ENCODE data around the gene LAPTM5. TPM values are rescaled to one million over a fixed set of nuclear protein-coding genes. Genes with fewer than 3 reads are reported as not detected.

The LAPTM5 gene
- total RNA-seq, 1 donor from 2014 or later: not detected

DNA sequence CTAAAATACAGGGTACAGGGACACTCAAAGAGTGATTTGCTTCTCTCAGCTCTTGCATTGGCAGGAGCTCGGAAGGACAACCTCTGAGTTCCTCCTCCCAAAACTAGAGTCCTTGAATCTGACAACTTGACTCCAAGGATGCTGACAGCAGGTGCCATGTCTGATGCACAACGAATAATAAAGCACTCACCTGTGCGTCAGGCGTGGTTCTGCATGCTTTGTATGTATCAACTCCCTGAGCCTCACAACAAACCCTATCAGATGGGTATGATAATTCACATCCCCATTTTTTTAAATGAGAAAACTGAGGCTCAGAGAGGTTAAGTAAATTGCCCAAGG is 1.4 kb downstream of the LAPTM5 start:
- Mint-ChIP-seq H3K27ac (no peak overlapping the region), H3K36me3 (no peaks in the 10 kb centered on the region), H3K9me3 (peaks cover 5% of the 10 kb centered on the region), H3K4me1 (peaks cover 23% of the 10 kb centered on the region), H3K4me3 (no peak overlapping the region), H3K27me3 (ENCODE audit: insufficient read depth, low read depth) (peaks cover 6% of the 10 kb centered on the region)
- TF ChIP-seq EZH2 (IDR thresholded peaks at IDR 0.05) (no peak), EZH2phosphoT487 (IDR thresholded peaks at IDR 0.05) (no peak)
- TF ChIP-seq, protein P1, sequence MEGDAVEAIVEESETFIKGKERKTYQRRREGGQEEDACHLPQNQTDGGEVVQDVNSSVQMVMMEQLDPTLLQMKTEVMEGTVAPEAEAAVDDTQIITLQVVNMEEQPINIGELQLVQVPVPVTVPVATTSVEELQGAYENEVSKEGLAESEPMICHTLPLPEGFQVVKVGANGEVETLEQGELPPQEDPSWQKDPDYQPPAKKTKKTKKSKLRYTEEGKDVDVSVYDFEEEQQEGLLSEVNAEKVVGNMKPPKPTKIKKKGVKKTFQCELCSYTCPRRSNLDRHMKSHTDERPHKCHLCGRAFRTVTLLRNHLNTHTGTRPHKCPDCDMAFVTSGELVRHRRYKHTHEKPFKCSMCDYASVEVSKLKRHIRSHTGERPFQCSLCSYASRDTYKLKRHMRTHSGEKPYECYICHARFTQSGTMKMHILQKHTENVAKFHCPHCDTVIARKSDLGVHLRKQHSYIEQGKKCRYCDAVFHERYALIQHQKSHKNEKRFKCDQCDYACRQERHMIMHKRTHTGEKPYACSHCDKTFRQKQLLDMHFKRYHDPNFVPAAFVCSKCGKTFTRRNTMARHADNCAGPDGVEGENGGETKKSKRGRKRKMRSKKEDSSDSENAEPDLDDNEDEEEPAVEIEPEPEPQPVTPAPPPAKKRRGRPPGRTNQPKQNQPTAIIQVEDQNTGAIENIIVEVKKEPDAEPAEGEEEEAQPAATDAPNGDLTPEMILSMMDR (IDR thresholded peaks at IDR 0.05): no peak
- Histone ChIP-seq H2AFZ (replicated peaks) (no peak overlapping the region), H3K9me3 (ENCODE audit: low read depth) (no peaks in the 10 kb centered on the region), H4K20me1 (ENCODE audit: low read depth) (no peaks in the 10 kb centered on the region), H3K4me1 (peaks cover 10% of the 10 kb centered on the region), H3K27me3 (no peaks in the 10 kb centered on the region), H3K9ac (no peak overlapping the region), H3K27ac (no peak overlapping the region), H3K36me3 (no peaks in the 10 kb centered on the region), H3K4me3 (no peak overlapping the region), H3F3A (ENCODE audit: low read depth) (no peaks in the 10 kb centered on the region), H3K79me2 (ENCODE audit: low read depth) (no peaks in the 10 kb centered on the region), H3K4me2 (no peak overlapping the region)
- DNase-seq (ENCODE audit: low spot score): no peak

GRCh38 chr1:30755746-30756145 is 1.8 kb downstream of the LAPTM5 start:
- Histone ChIP-seq H3K9ac (no peak overlapping the region), H3K4me2 (no peak overlapping the region), H3K4me3 (no peak overlapping the region), H4K20me1 (ENCODE audit: low read depth) (no peaks in the 10 kb centered on the region), H3K36me3 (no peaks in the 10 kb centered on the region), H3K27me3 (no peaks in the 10 kb centered on the region), H3F3A (ENCODE audit: low read depth) (no peaks in the 10 kb centered on the region), H3K27ac (no peak overlapping the region), H3K79me2 (ENCODE audit: low read depth) (no peaks in the 10 kb centered on the region), H3K9me3 (ENCODE audit: low read depth) (no peaks in the 10 kb centered on the region), H3K4me1 (peaks cover 6% of the 10 kb centered on the region), H2AFZ (replicated peaks) (no peak overlapping the region)
- peaks cover 5% of the 10 kb centered on the region for H3K9me3 Mint-ChIP-seq
- no peaks in the 10 kb centered on the region for H3K36me3 Mint-ChIP-seq
- TF ChIP-seq EZH2phosphoT487 (IDR thresholded peaks at IDR 0.05): no peak
- TF ChIP-seq, protein P1 (IDR thresholded peaks at IDR 0.05): no peak
- H3K27ac Mint-ChIP-seq: no peak overlapping the region
- DNase-seq (ENCODE audit: low spot score): no peak
- H3K27me3 Mint-ChIP-seq (ENCODE audit: insufficient read depth, low read depth): peaks cover 6% of the 10 kb centered on the region
- peaks cover 19% of the 10 kb centered on the region for H3K4me1 Mint-ChIP-seq
- H3K4me3 Mint-ChIP-seq: no peak overlapping the region

- no peaks in the 10 kb centered on the region for H3K27me3 ChIP-seq
- peaks cover 17% of the 10 kb centered on the region for H3K4me1 Mint-ChIP-seq
Measured at GRCh38 chr1:30755334-30755733, 2.2 kb downstream of the LAPTM5 start.

More at GRCh38 chr1:30755334-30755733, 2.2 kb downstream of the LAPTM5 start:
- Mint-ChIP-seq H3K36me3 (no peaks in the 10 kb centered on the region), H3K9me3 (peaks cover 5% of the 10 kb centered on the region), H3K27ac (no peak overlapping the region), H3K4me3 (peak overlapping the region; percentile 14), H3K27me3 (ENCODE audit: insufficient read depth, low read depth) (peaks cover 6% of the 10 kb centered on the region)
- no peak overlapping the region for H3K4me2 ChIP-seq
- H3K4me3 ChIP-seq: no peak overlapping the region
- TF ChIP-seq EZH2phosphoT487 (IDR thresholded peaks at IDR 0.05) (no peak), EZH2 (IDR thresholded peaks at IDR 0.05) (no peak)
- TF ChIP-seq, protein P1 (IDR thresholded peaks at IDR 0.05): no peak
- H3K9ac ChIP-seq: no peak overlapping the region
- H4K20me1 ChIP-seq (ENCODE audit: low read depth): no peaks in the 10 kb centered on the region
- no peaks in the 10 kb centered on the region for H3K79me2 ChIP-seq (ENCODE audit: low read depth)
- H3K9me3 ChIP-seq (ENCODE audit: low read depth): no peaks in the 10 kb centered on the region
- no peaks in the 10 kb centered on the region for H3F3A ChIP-seq (ENCODE audit: low read depth)
- no peak overlapping the region for H3K27ac ChIP-seq
- DNase-seq (ENCODE audit: low spot score): no peak
- H2AFZ ChIP-seq (replicated peaks): no peak overlapping the region
- peaks cover 6% of the 10 kb centered on the region for H3K4me1 ChIP-seq
- no peaks in the 10 kb centered on the region for H3K36me3 ChIP-seq

Data from neural progenitor cell (in vitro differentiated cells).